ENCODE measurements around the gene PTPRU. TPM values are rescaled to one million over a fixed set of nuclear protein-coding genes. Genes with fewer than 3 reads are reported as not detected.

PTPRU gene
- total and polyA plus RNA-seq, 2 experiments from 2014 or later, result 23.2 to 89.7 TPM

- no peak for DNase-seq (ENCODE audit: low read depth in 1 of 2, low spot score in 1 of 2)
- no peaks in the 10 kb centered on the region for H3K9me3 ChIP-seq (ENCODE audit: low read depth)
- H3K27me3 ChIP-seq, result no peaks in the 10 kb centered on the region
- H3K27ac ChIP-seq, result no peak overlapping the region
- H3K4me1 ChIP-seq (ENCODE audit: low read depth), result no peaks in the 10 kb centered on the region
- no peak for TF ChIP-seq CTCF (IDR thresholded peaks at IDR 0.05; ENCODE audit: low read depth, low read length)
- no peak overlapping the region for H3K4me3 ChIP-seq
- no peaks in the 10 kb centered on the region for H3K36me3 ChIP-seq
Observed at GRCh38 chr1:29283804-29284195, 47.5 kb downstream of the PTPRU start.

- no peak for TF ChIP-seq CTCF (IDR thresholded peaks at IDR 0.05; ENCODE audit: low read depth, low read length)
- H3K27me3 ChIP-seq, result no peaks in the 10 kb centered on the region
- H3K4me3 ChIP-seq, result no peak overlapping the region
- no peaks in the 10 kb centered on the region for H3K4me1 ChIP-seq (ENCODE audit: low read depth)
- no peak overlapping the region for H3K27ac ChIP-seq
- H3K36me3 ChIP-seq, result no peaks in the 10 kb centered on the region
- H3K9me3 ChIP-seq (ENCODE audit: low read depth), result no peaks in the 10 kb centered on the region
- DNase-seq (ENCODE audit: low read depth in 1 of 2, low spot score in 1 of 2), result no peak
Observed at GRCh38 chr1:29284286-29284960, 48.1 kb downstream of the PTPRU start.

GRCh38 chr1:29284961-29285560 lies 48.7 kb downstream of the PTPRU start:
- DNase-seq (ENCODE audit: low read depth in 1 of 2, low spot score in 1 of 2), result no peak
- Histone ChIP-seq H3K9me3 (ENCODE audit: low read depth) (no peaks in the 10 kb centered on the region), H3K27me3 (no peaks in the 10 kb centered on the region), H3K4me1 (ENCODE audit: low read depth) (no peaks in the 10 kb centered on the region), H3K27ac (no peak overlapping the region), H3K4me3 (no peak overlapping the region), H3K36me3 (no peaks in the 10 kb centered on the region)
- TF ChIP-seq CTCF (IDR thresholded peaks at IDR 0.05; ENCODE audit: low read depth, low read length), result no peak

- no peaks in the 10 kb centered on the region for H3K27me3 ChIP-seq
- no peak for DNase-seq (ENCODE audit: low read depth in 1 of 2, low spot score in 1 of 2)
- no peaks in the 10 kb centered on the region for H3K9me3 ChIP-seq (ENCODE audit: low read depth)
- peaks cover 2% of the 10 kb centered on the region for H3K4me1 ChIP-seq (ENCODE audit: low read depth)
- TF ChIP-seq CTCF (IDR thresholded peaks at IDR 0.05; ENCODE audit: low read depth, low read length), result no peak
- H3K27ac ChIP-seq, result no peak overlapping the region
- no peaks in the 10 kb centered on the region for H3K36me3 ChIP-seq
- H3K4me3 ChIP-seq, result no peak overlapping the region
Observed at GRCh38 chr1:29285771-29286170, 49.4 kb downstream of the PTPRU start.

- TF ChIP-seq CTCF (IDR thresholded peaks at IDR 0.05; ENCODE audit: low read depth, low read length), result no peak
- peaks cover 3% of the 10 kb centered on the region for H3K4me1 ChIP-seq (ENCODE audit: low read depth)
Observed at GRCh38 chr1:29286194-29286767, 50.0 kb downstream of the PTPRU start.

More at GRCh38 chr1:29286194-29286767, 50.0 kb downstream of the PTPRU start:
- no peak overlapping the region for H3K4me3 ChIP-seq
- no peaks in the 10 kb centered on the region for H3K36me3 ChIP-seq
- no peaks in the 10 kb centered on the region for H3K27me3 ChIP-seq
- H3K27ac ChIP-seq, result no peak overlapping the region
- no peaks in the 10 kb centered on the region for H3K9me3 ChIP-seq (ENCODE audit: low read depth)
- no peak for DNase-seq (ENCODE audit: low read depth in 1 of 2, low spot score in 1 of 2)

Data from cardiac muscle cell (in vitro differentiated cells and primary cell).